ENCODE measurements around the gene DDX31.

DDX31 gene

DNA sequence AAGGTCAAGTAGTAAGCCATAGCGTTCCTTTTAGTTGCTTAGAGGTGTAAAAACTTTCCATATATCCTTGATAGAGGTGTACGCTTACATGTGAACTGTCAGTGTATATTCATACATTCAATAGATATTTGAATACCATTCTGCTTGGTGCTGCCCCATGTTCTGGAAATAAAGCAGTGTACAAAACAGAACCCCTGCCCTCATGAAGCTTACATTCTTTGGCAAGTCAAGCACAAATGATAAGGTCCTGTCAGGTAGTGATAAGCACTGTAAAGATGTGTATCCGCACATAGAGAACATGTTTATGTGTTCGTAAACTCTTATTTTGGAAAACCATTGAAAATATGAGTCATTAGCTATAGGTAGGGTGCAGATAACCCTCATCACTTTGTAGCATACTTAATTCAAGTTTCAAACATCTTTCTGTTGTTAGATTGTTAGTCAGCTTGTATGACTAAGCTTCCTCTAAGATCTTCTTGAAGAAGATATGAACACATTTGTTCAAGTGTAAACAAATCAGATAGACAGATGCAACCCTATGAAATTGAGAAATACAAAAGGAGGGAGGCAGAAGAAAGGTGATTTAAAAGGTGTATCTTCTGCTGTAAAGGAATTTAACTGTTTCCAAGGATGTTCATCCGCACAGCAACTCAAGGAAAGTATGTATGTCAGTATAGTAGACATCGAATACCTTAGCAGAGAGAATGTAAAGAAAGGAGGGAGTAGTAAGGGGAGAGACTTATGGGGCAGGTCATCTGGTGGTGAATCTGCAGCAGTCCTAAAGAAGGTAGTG lies 2.0 kb upstream of the DDX31 start:
- DNase-seq: no peak

DNA sequence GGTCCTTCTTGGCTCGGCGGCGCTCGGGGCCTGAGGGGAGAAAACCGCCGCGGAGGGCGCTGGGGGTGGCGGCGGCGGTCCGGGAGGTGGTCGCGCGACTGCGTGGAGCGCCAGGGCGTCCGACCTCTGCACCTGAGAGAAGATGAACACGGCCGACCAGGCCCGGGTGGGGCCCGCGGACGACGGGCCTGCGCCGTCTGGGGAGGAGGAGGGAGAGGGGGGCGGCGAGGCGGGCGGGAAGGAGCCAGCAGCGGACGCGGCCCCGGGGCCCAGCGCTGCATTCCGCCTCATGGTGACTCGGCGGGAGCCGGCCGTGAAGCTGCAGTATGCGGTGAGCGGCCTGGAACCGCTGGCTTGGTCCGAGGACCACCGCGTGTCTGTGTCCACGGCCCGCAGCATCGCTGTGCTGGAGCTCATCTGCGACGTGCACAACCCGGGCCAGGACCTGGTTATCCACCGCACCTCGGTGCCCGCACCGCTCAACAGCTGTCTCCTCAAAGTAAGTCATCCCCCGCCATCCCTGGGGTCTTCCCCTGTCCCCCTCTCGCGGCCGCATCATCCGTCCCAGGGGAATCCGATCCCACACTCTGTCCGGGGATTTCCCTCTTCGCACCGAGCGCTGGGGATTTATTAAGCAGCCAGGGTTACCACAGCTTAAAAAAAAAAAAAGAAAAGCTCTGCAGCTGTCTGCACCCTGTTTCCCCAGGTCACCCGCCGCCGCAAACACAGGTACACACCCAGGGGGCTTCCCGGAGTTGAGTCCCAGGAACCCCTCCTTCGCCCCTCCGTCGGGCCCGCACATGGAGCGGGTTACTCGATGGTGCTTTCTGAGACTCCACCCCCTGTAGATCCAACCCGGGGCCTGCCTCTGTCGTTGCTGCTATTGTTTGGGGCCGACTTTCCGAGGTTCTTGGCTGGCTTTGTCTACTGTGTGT lies 941 bp upstream of the DDX31 start, which contains the start of gene GTF3C4:
GTF3C4 (plus strand) TSS at position 8 of the 935 bp plus-strand sequence; CDS start at position 143, 135 bp downstream.
- DNase-seq: peak in 2 of 3 experiments; percentile 49 to 60

DNA sequence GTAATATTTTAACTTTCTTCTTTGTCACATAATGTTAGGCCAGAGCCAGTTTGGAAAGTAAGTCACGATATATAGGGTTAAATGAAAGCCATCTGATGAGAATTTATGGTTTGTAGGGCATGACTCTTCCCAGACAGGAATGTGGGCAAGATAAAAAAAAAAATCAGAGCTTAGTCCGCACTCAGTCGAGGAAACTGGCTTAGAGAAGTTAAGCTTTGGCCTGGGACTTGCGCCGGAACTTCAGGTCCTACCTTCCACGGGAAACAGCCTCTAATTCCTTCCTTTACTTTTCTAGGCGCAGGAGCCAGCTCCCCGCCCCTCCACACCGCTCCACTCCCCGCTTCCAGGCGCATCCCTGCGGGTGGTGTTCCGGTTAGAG lies 475 bp downstream of the DDX31 start:
- DNase-seq: no peak

DNA sequence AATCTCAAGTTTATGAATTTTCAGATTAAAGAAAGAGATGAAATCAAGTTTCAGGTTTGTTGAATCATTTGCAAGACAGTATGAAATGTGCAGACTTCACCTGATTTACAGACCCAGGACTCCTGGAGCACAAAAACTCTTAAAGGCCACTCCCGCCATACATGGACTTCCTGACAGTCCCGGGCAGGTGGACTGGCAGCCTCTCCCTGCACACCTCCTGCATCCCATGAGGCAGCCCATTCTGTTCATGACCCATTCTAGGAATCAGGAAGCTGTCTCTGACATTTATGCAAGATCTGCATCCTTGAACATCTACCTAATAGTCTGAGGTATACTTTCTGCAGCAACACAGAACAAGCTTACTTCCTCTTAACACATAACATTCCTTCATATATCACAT lies 5.9 kb downstream of the DDX31 start:
- DNase-seq: no peak

DNA sequence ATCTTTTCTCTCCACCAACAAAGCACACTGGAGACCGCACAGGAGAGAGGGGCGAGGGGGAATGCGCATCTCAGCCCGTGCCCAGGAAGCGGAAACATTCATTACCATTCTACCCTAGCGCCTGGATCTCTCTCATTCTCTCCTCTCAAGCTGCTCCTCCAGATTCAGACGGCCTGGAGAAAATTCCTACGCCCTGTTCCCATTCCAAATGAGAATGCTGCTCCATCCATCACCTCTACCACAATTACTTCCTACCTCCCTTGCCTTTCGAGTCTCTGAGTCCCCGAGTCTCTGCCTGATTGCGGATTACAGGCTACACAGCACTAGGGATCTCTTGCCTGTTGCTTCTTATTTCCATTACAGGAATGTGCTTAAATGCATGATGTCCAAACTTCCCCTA lies 6.7 kb downstream of the DDX31 start:
- no peak for DNase-seq

DNA sequence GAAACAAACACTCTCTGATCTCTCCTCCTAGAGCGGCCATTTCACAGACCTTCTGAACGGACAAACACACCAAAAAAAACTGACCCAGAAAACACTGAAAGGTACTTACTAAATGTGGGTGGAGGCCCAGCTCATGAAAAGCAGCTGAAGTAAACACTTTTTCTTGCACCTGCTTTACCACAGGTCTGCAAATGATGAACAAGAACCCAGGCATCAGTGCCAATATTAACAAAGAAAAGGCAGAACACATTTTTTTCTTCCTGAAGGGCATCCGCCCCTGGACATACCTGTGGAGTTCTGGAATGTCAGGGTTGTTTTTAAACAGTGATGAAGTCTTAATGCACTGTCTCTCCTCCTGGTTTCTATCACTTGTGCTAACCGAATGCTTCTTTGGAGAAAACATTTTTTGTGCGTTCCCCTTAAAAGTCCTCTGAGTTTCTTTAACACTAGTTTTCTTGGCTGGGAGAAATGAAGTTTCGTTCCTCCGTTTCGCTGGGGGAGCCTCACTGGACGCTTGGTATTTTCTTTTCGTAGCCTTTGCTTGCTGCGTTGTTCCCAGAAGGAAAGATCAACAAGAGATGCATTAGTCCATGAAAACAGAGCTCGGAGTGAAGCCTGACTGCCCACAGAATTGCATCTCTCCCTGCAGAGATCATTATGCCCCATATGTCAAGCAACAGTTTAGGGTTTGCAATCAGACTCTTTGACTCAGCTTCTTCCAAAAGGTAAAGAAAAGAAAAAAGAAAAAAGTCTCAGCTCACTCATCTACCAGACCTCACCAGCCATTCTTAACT lies 7.4 kb downstream of the DDX31 start:
- no peak for DNase-seq

DNA sequence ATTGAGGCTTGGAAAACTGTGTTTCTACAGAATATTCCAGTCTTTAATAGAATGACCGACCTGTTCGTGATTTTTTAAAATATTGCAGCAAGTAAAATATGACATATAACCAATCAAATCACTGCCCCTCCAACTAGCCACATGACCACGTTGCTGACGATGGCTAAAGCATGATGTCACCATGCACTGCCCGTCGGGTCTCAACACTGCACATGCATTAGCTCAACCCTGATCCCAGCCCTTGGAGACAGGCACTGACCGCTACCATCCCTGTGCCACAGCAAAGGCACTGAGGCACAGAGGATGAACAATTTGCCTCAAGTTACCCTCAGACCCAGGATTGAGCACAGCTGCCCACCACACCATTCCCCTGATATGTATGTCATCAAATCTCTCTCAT lies 13.5 kb downstream of the DDX31 start:
- no peak for DNase-seq

DNA sequence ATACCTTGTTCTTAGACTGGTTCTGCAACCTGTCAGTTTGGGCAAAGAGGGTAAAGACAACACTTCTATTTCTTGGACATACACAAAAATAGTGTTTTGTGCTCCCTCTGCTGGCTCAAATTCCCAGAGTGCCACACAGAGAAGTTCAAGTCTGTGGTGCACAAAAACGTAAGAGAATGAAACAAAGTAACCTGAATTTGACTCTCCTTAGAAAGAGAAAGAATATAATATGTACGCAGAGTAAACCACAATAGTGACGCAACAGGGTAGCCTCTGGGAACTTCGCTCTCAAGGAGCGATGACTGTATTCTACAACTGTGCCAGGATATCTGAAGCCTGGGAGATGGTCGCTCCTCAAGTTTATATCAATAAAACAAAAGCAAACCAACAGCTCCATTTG lies 18.5 kb downstream of the DDX31 start:
- DNase-seq: peak in 1 of 3 experiments; percentile 40

DNA sequence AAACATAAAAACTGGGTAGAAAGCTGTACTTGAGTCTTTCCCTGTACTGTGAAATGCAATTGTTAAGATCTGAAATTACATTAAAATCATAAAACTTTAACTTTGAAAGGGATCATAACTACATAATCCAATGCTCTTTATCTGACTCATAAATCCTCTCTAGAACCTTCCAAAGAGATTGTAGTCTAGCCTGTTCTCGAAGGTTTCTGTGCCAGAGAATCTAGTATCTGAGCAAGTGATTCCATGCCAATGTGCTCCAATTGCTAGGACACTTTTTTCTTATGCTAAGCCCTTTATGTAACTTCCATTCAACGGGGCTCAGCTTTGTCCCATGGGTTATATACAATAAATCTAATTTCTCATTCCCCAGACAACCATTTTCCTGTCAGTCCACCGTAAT lies 21.1 kb downstream of the DDX31 start:
- no peak for DNase-seq

DNA sequence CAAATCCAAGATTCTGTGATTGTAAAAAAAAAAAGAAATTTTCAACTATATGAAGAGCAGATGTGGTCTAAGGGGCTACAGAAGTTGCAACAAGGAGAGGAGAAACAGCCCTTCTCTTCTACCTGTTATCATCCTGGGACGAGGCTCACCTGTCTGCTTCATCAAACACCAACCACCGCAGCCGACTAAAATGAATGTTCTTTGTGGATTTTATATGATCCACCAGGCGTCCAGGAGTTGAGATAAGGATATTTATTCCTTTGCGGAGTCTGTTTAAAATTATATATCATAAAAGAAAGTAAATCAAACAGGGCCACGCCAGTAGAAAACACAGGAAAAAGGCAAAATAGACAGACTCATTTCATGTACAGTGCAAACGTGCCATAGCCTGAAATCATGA lies 21.5 kb downstream of the DDX31 start:
- no peak for DNase-seq

DNA sequence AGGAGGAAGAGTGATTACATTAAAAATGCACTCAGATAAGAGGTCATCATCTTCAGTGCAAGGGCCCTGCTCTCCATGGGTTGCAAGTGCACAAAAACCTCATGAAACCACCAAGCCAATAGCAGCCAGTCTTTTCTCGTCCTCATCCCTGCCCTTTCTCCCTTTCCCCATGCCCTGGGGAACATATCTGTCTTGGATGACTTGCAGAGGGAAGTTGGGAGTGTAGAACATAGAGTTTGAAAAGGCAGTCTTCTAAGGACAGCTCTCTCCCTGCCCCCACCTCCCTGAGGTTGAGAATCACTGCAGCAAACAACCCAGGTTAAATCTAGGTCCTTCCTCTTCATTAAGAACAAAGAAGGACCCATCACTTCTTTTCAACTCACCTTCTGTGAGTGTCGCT lies 22.0 kb downstream of the DDX31 start:
- no peak for DNase-seq

DNA sequence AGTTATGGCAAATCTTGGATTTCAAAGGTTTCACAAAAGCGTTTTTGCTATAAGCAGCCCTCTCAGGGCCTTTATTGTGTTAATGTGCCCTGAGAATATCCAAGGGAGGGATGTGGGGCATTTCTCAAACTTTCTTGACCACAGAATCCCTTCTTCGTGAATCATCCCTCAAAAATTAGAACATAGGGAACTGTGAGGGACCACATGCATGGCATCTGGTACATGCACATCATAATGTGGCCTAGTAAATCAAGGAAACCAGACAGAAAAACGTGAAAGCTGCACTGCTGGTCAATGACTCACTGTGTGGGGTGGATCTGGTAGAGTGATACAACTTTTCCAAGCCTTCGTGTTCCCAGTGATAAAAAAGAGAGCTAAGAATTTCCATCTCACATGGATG lies 22.4 kb downstream of the DDX31 start:
- DNase-seq: no peak

DNA sequence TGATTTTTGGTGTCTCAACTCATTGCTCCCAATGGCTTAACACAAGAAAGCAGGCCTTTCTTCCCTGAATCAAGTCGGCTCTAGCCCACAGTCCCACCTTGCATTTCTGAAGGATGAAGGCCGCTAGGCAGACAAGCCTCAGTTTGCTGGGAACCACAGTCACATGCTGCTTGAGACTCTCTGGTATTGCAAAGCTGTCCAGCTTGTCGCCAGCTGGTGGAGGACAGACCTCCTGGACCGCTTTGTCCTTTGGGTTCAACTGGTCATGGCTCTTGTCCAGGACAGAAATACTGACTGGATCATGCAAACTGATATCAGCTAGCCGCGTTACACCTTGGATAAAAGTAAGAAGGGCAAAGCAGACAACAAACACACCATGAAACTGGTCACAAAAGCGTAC lies 23.1 kb downstream of the DDX31 start:
- no peak for DNase-seq

DNA sequence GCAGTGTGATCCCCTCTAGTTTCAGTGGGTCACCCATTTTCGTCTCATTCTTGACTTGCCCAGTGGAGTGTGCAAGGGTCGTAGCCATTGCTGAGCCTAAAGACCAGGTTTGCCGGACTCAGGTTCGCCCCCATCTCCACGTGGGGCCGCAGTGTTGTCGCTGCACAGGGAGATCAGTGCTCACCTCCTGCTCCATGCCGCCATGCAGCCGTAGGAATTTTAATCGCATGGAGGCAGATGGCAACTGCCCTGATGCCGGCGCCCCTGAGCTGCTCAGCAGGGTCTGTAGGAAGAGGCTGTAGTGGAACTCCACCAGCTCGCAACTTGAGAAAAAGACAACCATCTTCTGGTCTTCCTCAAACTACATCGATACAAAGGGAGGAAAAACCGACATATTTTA lies 24.1 kb downstream of the DDX31 start:
- no peak for DNase-seq

DNA sequence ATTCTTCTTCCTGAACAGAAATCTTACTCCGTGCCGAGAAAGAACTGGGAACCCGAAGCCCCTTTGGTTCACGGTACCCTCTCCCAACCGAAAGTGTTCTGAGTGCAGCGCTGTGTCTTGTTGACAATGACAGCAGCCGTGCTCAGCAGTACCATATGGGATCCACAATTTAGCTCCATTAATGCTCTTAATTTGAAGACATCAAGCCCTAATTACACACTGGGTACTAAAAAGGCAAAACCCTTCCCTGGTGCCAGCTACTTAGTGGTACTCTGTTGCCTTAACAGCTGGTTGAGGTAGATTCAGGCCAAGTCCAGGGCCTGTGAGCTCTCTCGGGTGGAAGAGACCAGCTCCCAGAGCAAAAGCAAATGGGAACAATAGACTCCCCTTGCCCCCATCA lies 24.5 kb downstream of the DDX31 start:
- no peak for DNase-seq

DNA sequence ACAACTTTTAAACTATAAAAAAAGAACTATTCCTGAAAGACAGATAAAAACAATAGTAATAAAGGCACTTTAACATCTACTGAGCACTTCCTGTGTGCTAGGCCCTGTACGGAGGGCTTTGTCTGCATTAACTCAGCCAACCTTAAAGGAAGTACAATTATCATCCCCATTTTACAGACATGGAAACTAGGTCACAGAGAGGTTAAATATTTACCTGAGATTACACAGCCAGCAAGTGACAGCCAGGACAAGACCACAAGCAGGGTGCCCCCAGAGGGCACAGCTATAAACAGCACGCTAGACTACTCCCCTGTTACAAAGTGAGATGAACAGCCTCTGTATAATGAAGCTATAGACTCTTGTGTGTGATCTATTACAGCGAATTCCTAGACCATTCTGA lies 25.5 kb downstream of the DDX31 start:
- DNase-seq: peak in 1 of 3 experiments; percentile 9

DNA sequence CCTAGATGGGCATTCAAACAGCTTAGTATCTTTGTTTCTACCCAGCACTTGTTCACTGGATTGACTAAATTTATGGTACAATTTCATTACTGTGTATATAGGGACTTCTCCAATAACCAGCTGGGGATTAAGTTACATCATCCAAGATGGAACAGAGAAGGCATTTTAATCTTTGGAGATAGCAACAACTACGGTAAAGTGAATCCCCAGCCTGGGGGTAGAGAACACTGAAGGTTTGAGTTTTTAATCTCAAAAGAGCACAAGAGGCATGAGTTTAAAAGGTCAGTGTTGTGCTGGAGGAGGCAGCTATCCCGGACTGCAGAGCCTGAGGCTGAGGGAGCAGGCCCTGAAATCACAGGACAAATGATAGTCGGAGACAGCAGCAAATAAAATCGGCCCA lies 28.6 kb downstream of the DDX31 start:
- no peak for DNase-seq

DNA sequence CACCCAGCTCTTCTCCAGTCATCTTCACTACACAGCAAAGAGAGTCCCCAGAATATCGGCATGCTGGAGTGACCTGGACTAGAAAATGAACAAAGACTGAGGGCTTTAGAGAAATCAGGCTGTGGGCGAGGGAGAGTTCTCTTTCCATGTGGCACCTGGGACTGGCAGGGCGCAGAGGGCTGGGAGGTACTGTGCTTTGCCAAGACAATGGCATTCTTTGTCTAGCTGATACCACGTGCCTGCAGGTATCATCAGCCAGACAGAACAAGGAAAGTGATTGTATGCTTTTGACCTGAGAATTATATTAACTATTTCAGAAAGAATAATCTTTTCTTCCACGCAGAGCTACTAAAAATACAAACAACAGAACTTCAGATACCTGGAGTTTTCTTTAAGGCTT lies 30.5 kb downstream of the DDX31 start:
- no peak for DNase-seq

DNA sequence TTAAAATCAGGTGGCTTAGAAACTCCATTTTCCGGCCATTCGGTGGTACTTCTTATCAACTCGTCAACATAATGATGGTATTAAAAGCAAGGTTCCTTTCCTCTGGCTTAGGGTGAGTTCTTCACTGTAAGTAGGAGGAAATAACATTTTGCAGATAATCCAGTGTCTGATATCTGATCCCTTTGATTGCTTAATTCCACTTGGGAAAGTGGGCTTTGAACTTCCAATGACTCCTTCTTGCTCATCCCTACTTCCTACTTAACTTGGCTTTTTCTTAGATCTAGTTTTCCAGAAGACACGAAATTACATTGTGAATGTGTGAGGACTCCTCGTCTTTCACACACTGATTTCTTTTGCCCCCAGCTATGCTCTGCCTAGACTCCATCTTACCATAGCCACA lies 31.5 kb downstream of the DDX31 start:
- DNase-seq: no peak

DNA sequence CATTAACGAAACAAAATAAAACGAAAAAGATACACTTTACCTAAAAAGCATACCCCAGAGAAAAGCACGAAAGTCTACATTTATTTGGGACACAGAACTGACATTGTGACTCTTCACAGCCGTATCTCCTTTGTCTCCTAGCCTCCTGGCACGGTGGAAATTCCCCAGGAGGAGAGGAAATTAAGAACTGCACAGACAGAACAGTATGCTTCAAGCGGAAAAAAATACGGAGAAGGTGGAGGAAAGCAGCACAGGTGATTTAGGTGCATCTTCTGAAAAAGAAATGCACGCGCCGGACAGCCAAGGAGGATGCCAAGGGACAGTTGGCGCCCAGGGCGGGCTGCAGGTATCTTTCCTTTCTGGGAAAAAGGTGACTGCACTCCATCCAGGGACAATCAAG lies 32.0 kb downstream of the DDX31 start:
- DNase-seq: no peak

DNA sequence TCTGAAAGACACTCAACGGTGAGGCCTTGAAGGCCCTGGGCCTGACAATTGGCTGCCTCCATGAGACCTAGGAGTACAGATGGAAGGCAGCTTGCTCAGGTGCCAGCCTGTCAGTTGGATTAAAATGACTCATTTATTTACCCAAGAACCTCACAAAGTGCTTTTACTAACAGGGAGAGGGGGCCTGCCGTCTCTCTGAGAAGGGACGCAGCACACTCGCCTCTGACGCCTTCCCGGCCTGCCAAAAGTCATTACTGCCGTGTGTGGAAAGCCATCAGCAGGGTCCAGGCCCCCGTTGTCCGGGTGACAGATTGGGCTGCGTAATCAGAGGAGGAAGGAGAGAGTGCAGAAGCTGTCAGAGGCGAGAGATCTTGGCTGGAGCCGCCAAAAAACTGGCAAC lies 32.4 kb downstream of the DDX31 start:
- DNase-seq: peak in 2 of 3 experiments; percentile 72 to 90

DNA sequence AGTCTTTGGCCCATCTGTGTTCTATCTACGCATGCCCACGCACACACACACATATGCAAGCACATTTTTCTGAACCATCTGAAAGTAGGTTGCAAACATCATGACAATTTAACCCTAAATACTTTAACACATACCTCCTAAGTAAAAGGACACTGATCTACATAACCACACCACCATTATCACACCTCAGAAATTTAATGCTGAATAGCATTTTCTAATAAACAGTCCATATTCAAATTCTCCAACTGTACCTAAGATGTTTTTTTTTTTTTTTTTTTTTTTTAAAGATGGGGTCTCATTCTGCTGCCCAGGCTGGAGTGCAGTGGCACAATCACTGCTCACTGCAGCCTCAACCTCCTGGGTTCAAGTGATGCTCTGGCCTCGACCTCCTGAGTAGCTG lies 35.5 kb downstream of the DDX31 start:
- no peak for DNase-seq

DNA sequence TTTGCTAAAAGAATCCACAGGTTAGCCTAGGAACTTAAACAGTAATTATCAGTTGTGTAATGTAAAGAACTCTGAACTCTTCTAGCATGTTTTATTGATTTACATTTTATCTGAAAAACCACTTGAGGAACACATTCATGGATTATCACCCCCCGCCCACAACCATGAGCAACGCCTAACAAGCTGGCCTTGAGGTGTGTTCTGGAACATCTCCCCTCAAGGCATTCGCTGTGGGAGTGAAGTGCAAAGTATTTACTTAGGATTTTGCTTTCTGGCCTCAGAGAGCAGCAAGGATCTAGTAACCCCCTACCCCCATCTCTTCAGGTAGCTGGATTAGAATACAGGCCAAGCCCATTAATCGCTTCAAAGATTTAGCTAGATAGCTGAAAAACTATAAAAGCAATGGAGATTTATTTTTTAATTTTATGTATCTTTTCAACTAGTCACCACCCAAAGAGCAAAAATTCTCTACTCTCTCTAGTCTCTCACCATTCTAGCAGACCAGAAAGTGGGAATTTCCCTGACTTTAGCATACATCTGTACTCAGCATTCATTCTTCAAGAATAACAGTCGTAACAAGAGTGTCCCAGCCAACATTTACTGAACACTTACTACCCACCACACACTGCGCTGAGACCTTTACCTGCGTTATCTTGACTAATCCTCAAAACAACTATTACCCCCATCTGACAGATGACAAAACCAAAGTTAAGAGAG lies 37.2 kb downstream of the DDX31 start:
- no peak for DNase-seq

Data from NCI-H1417 (cell line).